Measurements from ENCODE around the gene OSBPL1A.
A peak's percentile ranks its signal among the peaks of the same experiment; 100 is the strongest.
"Not testable (repeated sequence)": the region's sequence is repeated elsewhere in the genome, so short reads cannot be mapped to it uniquely, and the experiment has no call there.

OSBPL1A gene

DNA sequence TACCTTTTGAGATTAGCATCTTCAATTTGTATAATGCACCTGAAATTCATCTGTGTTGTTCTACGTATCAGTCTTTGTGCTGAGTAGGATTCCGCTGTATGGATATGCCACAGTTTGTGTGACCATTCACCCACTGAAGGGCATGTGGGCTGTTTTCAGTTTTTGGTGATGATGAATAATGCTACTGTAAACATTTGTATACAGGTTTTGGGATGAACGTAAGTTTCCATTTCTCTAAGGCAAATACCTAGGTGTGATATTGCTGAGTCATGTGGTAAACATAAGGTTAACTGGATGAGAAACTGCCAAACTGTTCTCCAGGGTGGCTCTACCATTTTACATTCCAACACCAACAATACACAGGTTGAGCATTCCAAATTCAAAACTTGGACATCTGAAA is 223.6 kb downstream of the OSBPL1A start:
- DNase-seq, result no peak

DNA sequence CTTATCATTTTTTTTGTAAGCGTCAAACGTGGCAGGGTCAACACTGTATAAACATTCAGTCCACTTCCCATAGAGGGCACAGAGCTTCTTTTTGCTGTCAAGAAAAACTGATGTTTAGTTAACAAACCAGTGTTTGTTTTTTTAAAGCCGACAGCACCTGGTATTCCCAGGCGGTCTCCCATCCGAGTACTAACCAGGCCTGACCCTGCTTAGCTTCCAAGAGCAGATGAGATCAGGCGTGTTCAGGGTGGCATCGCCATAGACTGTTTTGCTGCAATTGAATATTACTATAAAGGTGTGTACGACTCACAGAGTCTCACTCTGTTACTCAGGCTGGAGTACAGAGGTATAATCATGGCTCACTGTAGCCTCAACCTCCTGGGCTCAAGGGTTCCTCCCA is 227.3 kb downstream of the OSBPL1A start:
- DNase-seq, result no peak

DNA sequence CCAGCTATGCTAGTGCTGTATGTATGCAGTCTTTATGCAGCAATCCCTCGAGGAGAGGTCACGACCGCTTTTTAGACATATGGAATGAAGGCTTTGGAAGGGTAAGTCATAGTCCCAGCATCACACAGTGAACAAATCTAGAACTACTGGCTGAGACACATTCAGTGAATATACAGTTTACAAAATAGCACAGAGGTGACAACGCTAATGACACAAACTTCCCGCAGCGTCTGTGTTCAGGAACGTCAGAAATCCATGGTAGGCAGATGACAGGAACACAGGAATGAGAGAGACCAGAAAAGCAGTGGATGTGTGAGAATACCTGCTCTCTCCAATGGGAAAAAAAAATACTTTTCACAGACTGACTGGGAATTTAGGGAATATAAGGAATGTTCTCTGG is 229.1 kb downstream of the OSBPL1A start:
- DNase-seq, result no peak

DNA sequence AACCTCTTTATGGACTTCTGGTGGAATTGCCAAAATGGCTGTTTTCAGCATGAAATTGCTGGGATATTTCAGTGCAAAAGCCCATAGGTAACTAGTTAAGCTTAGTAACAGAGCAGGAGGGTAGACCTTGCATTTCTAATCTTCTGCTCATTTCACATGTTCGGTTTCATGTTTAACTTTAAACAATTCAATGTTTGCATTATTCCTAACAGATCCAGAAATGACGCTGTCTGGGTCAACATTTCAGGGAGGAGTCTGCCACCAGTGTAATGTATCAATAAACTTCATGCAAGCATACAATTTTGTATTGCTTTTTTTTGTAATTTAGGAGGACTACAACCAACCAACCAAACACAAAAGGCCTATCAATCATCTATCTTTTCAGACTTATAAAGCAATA is 236.3 kb downstream of the OSBPL1A start:
- DNase-seq, result no peak

DNA sequence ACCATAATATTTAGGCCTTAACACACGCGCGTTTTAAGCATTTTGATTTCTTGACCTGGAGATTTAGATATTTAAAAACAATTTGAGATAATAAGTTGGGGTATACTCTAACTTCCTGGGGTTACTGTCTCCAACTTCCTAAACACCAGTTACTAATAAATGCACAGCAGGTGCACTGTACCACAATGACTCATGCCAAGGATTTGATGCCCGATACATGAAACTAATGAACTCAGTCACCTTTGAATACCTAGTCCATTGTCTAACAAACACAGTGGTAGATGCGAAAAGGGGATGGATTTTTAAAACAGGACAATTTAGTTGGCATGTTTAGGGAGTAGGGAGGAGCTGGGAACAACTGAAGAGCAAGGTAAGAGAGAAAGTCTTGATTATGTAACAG is 237.5 kb downstream of the OSBPL1A start:
- DNase-seq, result no peak

DNA sequence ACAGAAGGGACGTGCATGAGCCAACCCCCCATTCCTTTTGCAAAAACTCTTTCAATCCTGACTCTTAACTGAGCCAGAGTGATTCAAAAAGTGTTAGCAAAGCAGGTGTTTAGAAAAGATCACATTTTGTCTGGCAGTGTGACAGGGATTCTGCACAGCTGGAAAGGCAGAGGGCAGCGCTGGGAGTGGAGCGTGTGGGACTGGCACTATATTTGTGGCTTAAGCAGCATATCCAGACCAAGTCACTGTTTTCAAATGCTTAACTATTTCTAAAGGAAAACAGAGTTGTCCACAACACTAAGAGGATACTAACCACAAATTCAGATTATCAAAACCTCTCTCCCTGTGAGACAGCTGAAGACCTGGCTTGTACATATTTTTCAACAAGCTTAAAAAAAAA is 239.8 kb downstream of the OSBPL1A start:
- DNase-seq, result no peak

DNA sequence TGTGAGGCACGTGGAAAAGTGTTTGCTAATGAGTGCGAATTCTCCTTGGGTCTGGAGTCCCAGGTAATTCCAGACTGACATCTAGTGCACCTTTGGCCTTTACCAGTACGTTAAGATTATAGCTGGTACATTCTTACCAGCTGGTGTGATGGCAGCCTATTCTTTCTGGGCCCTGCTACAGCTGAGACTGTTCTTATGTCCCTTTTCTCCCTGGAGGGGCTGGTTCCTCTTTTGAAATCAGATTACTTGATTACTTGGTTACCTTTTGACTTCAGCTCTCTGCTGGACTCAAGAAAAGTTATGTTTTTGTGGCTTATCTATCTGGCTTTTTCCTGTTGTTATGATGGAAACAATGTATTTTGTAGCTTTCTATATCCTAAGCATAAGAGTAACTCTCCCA is 244.2 kb downstream of the OSBPL1A start:
- no peak for DNase-seq

DNA sequence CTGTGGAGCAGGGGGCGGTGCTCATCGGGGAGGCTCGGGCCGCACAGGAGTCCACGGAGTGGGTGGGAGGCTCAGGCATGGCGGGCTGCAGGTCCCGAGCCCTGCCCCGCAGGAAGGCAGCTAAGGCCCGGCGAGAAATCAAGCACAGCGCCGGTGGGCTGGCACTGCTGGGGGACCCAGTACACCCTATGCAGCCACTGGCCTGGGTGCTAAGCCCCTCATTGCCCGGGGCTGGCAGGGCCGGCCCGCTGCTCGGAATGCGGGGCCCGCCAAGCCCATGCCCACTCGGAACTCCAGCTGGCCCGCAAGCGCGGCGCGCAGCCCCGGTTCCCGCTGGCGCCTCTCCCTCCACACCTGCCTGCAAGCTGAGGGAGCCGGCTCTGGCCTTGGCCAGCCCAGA is 248.0 kb downstream of the OSBPL1A start:
- DNase-seq, result not testable (repeated sequence)

DNA sequence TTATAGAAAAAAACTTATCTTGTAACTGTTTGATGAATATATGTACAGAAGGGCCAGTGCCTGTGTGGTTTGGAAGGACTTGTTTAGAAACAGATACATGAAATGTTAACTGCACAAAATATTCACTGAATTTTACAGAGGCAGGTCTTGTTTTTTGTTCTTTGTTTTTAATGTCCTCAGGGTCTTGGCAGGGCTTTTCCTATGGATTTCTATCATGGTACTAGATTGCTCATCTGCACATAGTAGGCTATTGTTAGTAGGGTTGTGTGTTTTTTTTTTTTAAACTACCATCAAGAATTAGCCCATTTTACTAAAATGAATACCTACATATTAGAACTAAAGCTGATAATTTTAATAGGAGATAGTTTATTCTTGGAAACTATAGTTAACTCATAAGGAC is 255.2 kb downstream of the OSBPL1A start:
- no peak for DNase-seq

DNA sequence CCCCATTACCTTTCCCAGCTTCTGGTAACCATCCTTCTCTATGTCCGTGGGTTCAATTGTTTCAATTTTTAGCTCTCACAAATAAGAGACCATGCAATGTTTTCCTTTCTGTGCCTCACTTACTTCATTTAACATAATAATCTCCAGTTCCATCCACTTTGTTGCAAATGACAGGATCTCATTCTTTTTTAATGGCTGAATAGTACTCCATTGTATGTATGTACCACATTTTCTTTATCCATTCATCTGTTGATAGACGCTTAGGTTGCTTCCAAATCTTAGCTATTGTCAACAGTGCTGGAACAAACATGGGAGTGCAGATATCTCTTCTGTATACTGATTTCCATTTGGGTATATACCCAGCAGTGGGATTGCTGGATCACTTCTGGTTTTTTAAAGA is 256.9 kb downstream of the OSBPL1A start:
- no peak for DNase-seq

DNA sequence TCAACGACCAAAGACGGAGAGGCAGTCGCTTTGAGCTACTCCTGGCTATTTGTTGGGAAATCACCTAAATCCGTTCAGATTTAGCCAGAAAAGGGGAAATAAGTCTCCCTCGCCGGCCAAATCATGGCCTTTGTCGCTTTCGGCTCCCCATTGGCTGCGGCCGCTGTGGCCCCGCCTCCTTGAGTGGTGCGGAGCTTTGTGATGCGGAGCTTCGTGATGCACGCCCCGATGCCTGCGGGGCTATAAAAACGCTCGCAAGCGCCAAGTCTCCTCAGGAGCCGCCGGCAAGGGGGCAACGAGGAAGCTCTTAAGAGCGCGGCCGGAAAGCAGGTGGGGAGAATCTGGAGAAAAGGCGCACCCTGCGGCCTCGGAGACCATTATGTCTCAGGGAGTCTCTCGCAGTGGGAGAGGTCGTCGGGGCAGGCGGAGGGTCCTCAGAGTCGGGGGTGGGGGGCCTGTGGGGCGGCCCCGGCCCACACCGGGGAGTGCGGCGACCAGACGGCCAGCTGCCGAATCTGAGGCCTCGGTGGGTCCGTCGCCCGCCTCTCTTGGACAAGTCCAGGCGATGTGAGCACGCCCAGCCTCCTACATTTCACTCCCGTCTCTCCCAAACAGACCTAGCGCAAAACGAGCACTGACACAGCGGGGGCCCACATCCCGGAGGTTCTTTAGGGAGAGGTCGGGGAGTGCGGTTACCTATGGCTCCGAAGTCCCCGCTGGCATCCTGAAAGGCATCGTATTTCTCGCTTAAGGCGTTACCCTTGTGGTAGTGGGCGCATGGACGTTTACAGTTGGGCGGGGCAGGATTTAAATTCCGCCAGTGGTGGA is 258.6 kb downstream of the OSBPL1A start, which contains the start of gene CABYR:
Gene CABYR, plus strand, starts transcription at position 274 of the 828 bp plus-strand sequence. CDS start 4,053 bp downstream, outside the sequence.
- DNase-seq, result peak; percentile 43

DNA sequence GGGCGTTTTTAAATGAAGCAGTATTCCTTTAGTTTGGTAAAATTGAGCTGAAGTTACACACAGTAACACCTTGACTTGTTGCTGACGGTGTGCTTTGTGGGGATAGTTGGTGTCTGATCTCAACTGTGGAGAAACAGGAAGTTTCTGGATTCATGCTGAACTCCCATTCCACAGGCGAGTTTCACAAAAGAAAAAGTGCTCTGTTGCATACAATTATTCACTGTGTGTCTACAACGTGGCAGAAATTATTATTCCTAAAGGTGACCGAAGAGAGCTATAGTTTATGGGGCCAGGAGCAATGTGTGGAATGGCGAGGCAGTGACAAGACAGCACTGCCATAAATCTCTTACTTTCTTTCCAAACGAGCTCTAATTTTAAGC is 259.2 kb downstream of the OSBPL1A start:
- no peak for DNase-seq

DNA sequence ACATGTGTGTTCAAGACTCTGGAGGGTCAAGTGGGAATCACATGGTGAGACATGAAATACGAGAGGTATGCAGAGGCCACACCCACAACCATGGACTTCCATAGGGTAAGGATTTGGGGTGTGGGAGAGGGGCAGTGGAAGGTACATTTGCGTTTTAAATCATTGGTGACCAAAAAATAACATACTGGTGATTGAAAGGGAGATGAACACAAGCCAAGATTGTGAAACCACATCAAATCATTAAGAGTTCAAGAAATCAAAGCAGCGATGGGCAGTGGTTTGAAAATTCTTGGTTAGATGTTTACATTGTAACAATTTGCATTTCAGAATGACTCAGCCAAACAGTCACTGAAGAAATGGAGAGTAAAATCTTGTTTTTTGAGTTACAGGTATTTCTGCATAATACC is 260.7 kb downstream of the OSBPL1A start:
- no peak for DNase-seq

DNA sequence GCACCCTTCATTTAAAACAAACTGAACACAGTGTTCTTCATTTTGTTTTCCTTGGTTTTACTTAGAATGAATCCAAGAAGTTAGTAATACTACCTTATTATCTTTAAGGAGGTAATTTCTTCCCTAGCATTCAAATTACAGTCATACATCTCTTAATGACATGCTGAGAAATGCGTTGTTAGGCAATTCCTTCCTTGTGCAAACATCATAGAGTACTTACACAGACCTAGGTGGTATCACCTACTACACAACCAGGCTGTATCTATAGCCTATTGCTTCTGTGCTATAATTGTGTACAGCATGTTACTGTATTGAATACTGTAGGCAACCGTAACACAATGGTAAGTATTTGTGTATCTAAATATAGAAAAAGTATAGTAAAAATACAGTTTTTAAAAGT is 267.1 kb downstream of the OSBPL1A start:
- DNase-seq, result no peak

DNA sequence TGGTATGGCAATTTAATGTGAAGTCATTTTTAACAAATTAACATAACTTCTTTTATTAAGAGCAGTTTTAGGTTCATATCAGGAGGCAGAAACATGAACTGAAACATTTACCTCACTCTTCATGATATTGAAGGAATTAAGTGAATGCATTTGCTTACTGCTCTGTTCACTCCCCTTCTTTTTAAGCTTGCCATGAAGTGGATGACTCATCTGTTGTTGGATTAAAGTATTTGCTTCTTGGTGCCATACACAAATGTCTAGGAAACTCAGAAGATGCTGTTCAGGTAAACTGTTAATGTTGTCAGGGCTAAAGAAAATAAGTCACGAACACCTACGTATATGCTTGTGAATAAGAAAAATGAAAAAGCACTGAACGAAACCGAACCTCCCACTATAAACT is 268.9 kb downstream of the OSBPL1A start:
- DNase-seq, result no peak

DNA sequence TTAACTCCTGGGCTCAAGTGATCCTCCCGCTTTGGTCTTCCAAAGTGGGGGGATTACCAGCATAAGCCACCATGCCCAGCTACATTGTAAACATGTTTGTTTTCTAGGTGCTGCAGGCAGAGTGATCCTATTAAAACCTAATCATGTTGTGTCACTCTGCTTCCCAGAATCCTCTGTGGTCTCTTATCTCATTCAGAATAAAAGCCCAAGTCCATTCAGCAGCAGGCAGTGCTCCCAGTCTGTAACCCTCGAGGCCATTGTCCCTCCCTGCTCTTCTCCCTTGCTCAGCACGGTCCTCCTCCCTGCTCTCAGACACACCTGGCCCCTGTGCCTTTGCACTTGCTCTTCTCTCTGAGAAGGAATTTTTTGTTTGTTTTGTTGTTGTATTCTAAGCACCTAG is 269.9 kb downstream of the OSBPL1A start:
- no peak for DNase-seq

DNA sequence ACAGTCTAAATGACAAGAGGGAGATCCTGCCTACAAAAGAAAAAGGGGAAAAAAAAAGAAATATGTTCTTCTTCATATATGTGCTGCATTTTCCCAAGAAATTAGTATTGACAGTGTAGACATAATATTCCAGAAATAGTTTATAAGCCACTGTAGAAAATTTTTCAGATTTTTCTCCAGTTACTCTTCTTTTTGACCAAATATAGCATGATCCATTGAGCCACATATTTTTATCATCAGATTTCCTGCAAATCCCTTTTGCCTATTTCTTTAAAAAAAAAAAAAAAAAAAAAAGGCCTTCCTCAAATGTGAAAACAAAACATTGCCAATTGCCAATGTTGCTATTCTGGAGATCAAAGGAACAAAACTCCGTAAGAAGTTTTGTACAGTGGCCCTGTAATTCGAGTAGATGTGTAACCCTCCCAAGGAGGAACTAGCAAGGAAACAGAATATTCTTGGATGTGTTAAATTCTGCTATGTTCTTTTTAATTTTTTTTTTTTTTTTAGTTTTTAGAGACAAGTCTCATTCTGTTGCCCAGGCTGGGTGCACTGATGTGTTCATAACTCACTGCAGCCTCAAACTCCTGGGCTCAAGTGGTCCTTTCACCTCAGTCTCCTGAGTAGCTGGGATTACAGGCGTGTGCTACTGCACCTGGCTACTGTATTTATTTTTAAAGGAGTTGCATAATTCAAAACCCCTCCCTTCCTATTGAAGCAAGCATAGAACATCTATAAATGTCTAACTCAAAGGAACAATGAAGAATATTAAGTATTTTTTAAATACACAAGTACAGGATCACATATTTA is 271.3 kb downstream of the OSBPL1A start:
- DNase-seq, result no peak

DNA sequence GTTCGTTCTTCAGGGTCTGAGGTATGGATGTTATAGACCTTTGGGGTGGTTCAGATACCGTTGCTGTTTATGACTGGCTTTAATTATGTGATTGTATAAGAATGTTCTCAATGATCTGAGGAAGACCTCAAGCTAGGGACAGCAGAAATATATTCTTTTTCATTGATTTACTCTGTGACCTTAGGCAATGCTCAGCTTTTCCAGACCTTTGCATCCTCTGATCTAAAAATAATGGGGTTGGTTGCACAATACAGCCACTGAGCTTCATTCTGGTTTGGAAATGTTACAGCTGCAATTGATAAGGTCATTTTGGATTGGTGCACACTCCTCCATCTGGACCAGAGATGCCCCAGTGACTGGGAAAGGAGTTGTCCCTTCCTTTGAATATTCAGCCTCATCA is 276.0 kb downstream of the OSBPL1A start:
- no peak for DNase-seq

DNA sequence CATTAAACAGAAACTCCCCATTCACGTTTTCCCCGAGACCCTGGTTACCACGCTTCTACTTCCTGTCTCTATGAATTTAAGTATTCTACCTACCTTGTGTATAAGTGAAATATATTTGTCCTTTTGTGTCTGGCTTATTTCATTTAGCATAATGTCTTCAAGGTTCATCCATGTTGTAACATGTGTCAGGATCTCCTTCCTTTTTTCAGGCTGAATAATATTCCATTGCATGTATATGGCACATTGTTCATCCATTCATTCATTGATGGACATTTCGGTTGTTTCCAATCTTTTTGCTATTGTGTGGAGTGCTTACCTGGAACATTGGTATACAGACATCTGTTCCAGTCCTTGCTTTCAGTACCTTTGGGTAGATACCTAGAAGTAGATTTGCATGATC is 276.9 kb downstream of the OSBPL1A start:
- no peak for DNase-seq

DNA sequence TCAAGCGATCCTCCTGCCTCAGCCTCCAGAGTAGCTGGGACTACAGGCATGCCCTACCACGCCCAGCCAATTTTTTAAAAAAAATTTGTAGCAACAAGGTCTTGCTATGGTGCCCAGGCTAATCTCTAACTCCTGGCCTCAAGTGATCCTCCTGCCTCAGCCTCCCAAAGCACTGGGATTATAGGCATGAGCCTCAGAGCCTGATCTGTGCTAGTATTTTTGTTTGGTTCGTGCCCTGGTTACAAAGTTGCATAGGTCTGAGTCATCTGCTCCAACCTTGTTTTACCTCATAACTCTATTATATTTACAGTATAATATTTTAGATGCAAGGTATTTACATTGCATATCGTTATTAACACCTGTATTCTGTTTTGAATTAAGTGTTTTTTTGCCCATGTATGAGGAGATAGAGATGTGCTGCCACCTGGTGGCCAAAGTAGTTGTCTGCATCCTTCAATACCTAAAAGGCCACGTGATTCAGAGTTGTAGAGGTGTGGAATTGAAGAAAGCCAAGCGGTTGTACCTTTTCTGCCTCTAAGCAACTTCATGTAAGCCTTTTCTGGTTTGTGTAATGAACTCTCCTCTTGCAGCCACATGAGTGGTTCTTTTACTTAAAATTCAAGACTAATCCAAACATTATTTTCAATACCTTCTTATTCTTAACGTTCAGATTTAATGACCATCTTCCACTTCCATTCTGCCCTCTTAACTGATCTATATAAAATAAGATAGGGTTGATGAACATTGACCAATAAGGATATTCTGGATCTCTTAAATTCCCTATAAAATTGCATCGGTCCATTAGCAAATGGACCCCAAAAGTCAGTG is 278.7 kb downstream of the OSBPL1A start:
- DNase-seq, result peak; percentile 45

DNA sequence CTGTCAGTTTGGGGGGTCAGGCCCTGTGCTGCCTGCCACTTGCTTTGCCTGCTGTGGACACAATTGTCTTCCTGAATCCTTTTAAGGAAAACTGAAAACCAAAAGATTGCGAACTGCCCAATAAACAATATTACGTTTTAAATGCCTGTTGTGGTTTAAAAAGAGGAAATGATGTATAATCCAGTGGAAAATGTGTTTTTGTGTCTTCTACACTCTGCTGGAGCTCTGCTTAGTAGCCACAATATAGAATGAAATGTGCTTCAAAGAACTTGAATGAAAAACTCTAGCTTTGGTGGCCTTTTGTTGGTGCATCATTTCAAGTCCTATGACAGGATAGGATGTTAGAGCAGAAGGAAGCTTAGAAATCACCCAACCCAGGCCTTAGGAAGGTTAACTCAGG is 282.0 kb downstream of the OSBPL1A start:
- no peak for DNase-seq

DNA sequence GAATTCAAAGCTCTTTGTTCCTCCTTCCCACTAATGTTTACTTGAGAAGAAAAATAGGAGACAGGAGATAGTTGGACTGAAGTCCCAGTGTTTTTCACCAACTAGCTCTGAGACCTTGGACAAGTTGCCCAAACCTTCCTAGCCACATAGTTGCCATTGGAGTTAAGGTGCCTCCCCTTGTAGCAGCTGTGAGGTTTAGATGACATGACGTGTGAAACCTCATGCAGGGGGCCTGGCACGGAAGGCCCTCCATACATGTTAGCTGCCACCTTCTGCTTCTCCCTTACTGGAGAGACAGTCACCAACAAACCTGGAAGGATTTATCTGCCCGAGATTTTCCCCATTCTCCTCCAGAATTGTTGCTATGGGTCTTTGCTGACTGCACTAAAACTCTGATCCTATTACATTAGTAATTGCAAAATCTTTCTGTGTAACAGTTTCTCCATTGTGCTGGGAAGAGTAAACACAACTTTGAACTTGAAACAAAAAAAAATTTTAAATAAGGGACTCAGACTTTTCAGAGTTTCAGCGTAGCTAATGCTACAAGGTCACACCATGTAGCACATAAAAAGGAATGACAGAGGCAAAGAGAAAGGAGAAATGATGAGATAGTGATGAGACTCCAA is 282.6 kb downstream of the OSBPL1A start:
- DNase-seq, result no peak
